Measurements from ENCODE around the gene CAMTA1. TPM values are rescaled to one million over a fixed set of nuclear protein-coding genes. Genes with fewer than 3 reads are reported as not detected.

The CAMTA1 gene
- total RNA-seq, 1 donor from 2014 or later: 268 TPM

DNA sequence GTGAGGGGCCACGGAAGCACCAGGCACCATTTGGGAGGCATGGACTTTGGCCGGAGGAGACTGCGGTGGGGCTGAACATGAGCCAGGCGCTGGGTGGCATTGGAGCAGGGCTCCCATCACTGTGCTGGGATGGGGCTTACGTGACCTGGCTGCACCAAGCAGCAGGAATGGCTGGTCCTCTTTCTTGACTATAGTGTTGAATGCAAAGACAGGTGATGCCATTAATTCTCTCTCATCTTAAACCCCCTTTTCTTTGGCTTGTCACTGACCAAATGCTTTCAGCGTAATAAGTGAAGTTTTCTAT, 447.9 kb downstream of the CAMTA1 start:
- Mint-ChIP-seq H3K4me1 (peaks cover 39% of the 10 kb centered on the region), H3K36me3 (no peaks in the 10 kb centered on the region), H3K9me3 (peaks cover 2% of the 10 kb centered on the region), H3K4me3 (no peak overlapping the region), H3K27ac (no peak overlapping the region), H3K27me3 (ENCODE audit: insufficient read depth, low read depth) (peaks cover 6% of the 10 kb centered on the region)
- H3K4me1 ChIP-seq: peaks cover 25% of the 10 kb centered on the region
- H3K36me3 ChIP-seq: no peaks in the 10 kb centered on the region
- no peak for DNase-seq (ENCODE audit: low spot score)
- H3K9ac ChIP-seq: no peak overlapping the region
- H3K4me3 ChIP-seq: no peak overlapping the region
- no peak overlapping the region for H2AFZ ChIP-seq (replicated peaks)
- H3K27me3 ChIP-seq: no peaks in the 10 kb centered on the region
- no peaks in the 10 kb centered on the region for H3K9me3 ChIP-seq (ENCODE audit: low read depth)
- TF ChIP-seq CTCF (IDR thresholded peaks at IDR 0.05) (no peak), EZH2 (IDR thresholded peaks at IDR 0.05) (no peak), EZH2phosphoT487 (IDR thresholded peaks at IDR 0.05) (no peak)
- H3F3A ChIP-seq (ENCODE audit: low read depth): no peaks in the 10 kb centered on the region
- H3K27ac ChIP-seq: no peak overlapping the region
- no peaks in the 10 kb centered on the region for H3K79me2 ChIP-seq (ENCODE audit: low read depth)
- H3K4me2 ChIP-seq: peak overlapping the region; percentile 15
- H4K20me1 ChIP-seq (ENCODE audit: low read depth): no peaks in the 10 kb centered on the region

DNA sequence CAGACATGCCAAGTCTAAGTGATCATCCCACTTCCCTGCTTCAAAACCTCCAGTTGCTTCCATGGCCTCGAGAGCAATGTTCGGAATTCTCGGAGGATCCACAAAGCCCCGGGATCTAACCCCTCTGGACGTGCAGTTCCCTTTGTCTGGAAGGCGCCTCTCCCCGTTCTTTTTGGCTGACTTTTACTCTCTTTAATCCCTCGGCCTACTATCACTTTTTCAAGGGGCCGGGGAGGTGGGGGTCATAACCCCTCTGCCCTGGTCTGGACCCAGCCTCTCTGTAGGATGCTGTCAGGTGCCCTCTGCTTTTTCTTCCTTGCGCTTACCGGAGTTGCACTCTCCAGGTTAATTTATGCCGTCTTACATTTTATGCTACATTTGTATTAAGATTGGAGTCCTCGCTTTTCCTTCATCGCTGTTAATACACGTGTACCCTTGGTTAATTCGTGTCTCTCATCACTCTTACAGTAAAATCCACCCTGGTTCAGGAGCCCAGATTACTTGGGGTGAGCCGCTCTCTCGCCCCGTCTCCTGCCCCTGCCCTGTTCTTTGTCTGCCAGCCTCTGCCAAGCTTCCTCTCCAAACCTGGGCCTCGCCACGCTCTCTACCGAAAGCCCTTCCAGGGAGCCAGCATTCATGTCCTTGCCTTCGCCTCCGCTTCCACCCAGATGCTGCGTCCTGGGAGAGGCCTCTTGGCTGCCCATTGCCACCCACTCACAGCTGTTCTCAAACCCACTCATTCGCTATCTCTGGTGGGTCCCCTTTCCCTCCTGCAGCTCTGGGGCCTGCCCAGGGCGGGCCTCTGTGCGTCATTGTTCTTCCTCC, 448.6 kb downstream of the CAMTA1 start:
- Histone ChIP-seq H2AFZ (replicated peaks) (no peak overlapping the region), H4K20me1 (ENCODE audit: low read depth) (no peaks in the 10 kb centered on the region), H3K36me3 (no peaks in the 10 kb centered on the region), H3K27ac (no peak overlapping the region), H3K27me3 (no peaks in the 10 kb centered on the region), H3K9me3 (ENCODE audit: low read depth) (no peaks in the 10 kb centered on the region), H3K9ac (no peak overlapping the region), H3F3A (ENCODE audit: low read depth) (no peaks in the 10 kb centered on the region), H3K79me2 (ENCODE audit: low read depth) (no peaks in the 10 kb centered on the region), H3K4me2 (peak overlapping the region; percentile 15), H3K4me1 (peaks cover 25% of the 10 kb centered on the region), H3K4me3 (no peak overlapping the region)
- Mint-ChIP-seq H3K4me3 (no peak overlapping the region), H3K36me3 (no peaks in the 10 kb centered on the region), H3K27ac (no peak overlapping the region), H3K27me3 (ENCODE audit: insufficient read depth, low read depth) (peaks cover 6% of the 10 kb centered on the region), H3K9me3 (no peaks in the 10 kb centered on the region), H3K4me1 (peaks cover 33% of the 10 kb centered on the region)
- TF ChIP-seq EZH2 (IDR thresholded peaks at IDR 0.05) (no peak), CTCF (IDR thresholded peaks at IDR 0.05) (no peak), EZH2phosphoT487 (IDR thresholded peaks at IDR 0.05) (no peak)
- DNase-seq (ENCODE audit: low spot score): peak; percentile 41

DNA sequence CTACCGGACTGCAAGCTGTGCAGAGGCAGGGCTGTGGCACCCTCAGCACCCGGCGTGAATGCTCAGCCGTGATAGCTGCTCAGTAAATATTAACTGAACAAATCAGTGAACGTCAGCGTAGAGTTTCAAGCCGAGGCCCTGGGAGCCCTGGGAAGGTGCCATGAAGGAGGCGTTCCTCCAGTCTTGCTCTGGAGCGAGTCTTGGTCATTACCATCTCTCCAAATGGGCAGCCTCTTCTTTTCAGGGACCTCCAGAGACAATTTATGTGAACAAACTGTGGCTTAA, 449.2 kb downstream of the CAMTA1 start:
- no peaks in the 10 kb centered on the region for H3K27me3 ChIP-seq
- H3K4me2 ChIP-seq: no peak overlapping the region
- no peak overlapping the region for H3K27ac ChIP-seq
- Mint-ChIP-seq H3K4me1 (peaks cover 32% of the 10 kb centered on the region), H3K36me3 (no peaks in the 10 kb centered on the region), H3K9me3 (no peaks in the 10 kb centered on the region), H3K4me3 (no peak overlapping the region), H3K27me3 (ENCODE audit: insufficient read depth, low read depth) (peaks cover 6% of the 10 kb centered on the region), H3K27ac (no peak overlapping the region)
- H4K20me1 ChIP-seq (ENCODE audit: low read depth): no peaks in the 10 kb centered on the region
- no peaks in the 10 kb centered on the region for H3K9me3 ChIP-seq (ENCODE audit: low read depth)
- H3K9ac ChIP-seq: no peak overlapping the region
- no peak overlapping the region for H2AFZ ChIP-seq (replicated peaks)
- H3K36me3 ChIP-seq: no peaks in the 10 kb centered on the region
- H3K4me3 ChIP-seq: no peak overlapping the region
- H3K79me2 ChIP-seq (ENCODE audit: low read depth): no peaks in the 10 kb centered on the region
- TF ChIP-seq EZH2 (IDR thresholded peaks at IDR 0.05) (no peak), CTCF (IDR thresholded peaks at IDR 0.05) (no peak), EZH2phosphoT487 (IDR thresholded peaks at IDR 0.05) (no peak)
- peaks cover 25% of the 10 kb centered on the region for H3K4me1 ChIP-seq
- no peaks in the 10 kb centered on the region for H3F3A ChIP-seq (ENCODE audit: low read depth)
- DNase-seq (ENCODE audit: low spot score): no peak

Data from neural progenitor cell (in vitro differentiated cells).